ENCODE results near the gene CD177. TPM values are rescaled to one million over a fixed set of nuclear protein-coding genes. Genes with fewer than 3 reads are reported as not detected.

The CD177 gene
- total RNA-seq, 1 experiment from 2014 or later = not detected

DNA sequence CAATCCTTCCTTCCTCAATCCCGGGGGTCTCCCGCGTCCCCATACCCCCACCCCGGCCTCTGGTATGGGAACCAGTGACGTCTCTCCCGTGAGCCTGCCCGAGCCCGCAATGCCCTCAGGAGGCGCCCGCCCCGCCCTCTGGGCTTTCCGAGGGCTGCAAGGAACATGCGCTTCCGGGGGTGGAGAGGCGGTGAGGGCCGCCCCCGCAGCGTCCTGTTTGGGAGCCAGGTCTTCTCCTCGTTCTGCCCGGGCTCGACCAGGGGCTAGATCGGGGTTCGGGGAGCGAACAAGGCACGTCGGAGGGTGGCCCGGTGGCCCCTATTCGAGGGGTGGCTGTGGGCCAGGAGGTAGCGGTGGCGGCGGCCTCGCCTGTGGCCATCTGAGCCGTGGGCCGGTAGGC lies 54.6 kb downstream of the CD177 start:
- intact Hi-C loops (cut with micrococcal nuclease) = no loop called here
- Histone ChIP-seq H2AFZ (ENCODE audit: low read depth, low read length, poor library complexity, severe bottlenecking) (no peak overlapping the region), H3K36me3 (ENCODE audit: control insufficient read depth in 1 of 2, insufficient read depth in 2 of 2, low read length in 2 of 2) (no peaks in the 10 kb centered on the region), H3K27ac (ENCODE audit: low read depth, low read length) (no peak overlapping the region), H3K9ac (ENCODE audit: low read length) (no peak overlapping the region), H3K4me3 (replicated peaks in 1 of 2; ENCODE audit: low read depth in 1 of 2, low read length in 2 of 2) (no peak overlapping the region), H4K20me1 (ENCODE audit: insufficient read depth) (no peaks in the 10 kb centered on the region), H3K4me2 (ENCODE audit: low read length) (no peak overlapping the region), H3K4me1 (ENCODE audit: control insufficient read depth in 1 of 2, insufficient read depth in 2 of 2, low read length in 2 of 2) (no peaks in the 10 kb centered on the region), H3K27me3 (ENCODE audit: insufficient read depth, low read length) (no peaks in the 10 kb centered on the region), H3K9me3 (ENCODE audit: control insufficient read depth in 1 of 2, insufficient read depth in 1 of 2, low read depth in 1 of 2, low read length in 2 of 2) (no peaks in the 10 kb centered on the region), H3K79me2 (ENCODE audit: insufficient read depth, low read length) (no peaks in the 10 kb centered on the region), H3K9me2 (ENCODE audit: insufficient read depth) (no peaks in the 10 kb centered on the region)
- ChIA-PET CTCF (no interaction called here), POLR2A (no interaction called here), RAD21 (ENCODE audit: low non-redundant PET in 1 of 2, low total read pairs in 2 of 2, uncharacterized antibody in 2 of 2, unreplicated experiment in 2 of 2) (no interaction called here)
- no TSS peak for BruUV-seq (replicated peaks)
- DNase-seq (ENCODE audit: low read depth, low spot score) = no peak
- no peak for ATAC-seq
- TF ChIP-seq YY1 (IDR thresholded peaks at IDR 0.05; ENCODE audit: extremely low read depth, insufficient replicate concordance, low read depth, low read length) (no peak), EZH2 (IDR thresholded peaks at IDR 0.05) (no peak), EGR1 (IDR thresholded peaks at IDR 0.05; ENCODE audit: low read depth) (no peak), TCF7L2 (IDR thresholded peaks at IDR 0.05; ENCODE audit: borderline replicate concordance, extremely low read depth, insufficient read depth, insufficient read length) (no peak), FOSL1 (IDR thresholded peaks at IDR 0.05; ENCODE audit: low read depth) (no peak), ELF1 (IDR thresholded peaks at IDR 0.05; ENCODE audit: borderline replicate concordance, low read depth) (no peak), ZFX (IDR thresholded peaks at IDR 0.05) (no peak), SRF (IDR thresholded peaks at IDR 0.05; ENCODE audit: low read depth) (no peak), CBX3 (IDR thresholded peaks at IDR 0.05; ENCODE audit: low read depth) (no peak), POLR2AphosphoS5 (IDR thresholded peaks at IDR 0.05; ENCODE audit: low read depth, low read length) (no peak), ZNF274 (IDR thresholded peaks at IDR 0.05; ENCODE audit: low read depth, low read length) (no peak), RAD21 (IDR thresholded peaks at IDR 0.05; ENCODE audit: low read depth) (no peak)
- TF ChIP-seq, protein P1, sequence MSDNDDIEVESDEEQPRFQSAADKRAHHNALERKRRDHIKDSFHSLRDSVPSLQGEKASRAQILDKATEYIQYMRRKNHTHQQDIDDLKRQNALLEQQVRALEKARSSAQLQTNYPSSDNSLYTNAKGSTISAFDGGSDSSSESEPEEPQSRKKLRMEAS (IDR thresholded peaks at IDR 0.05) = no peak
- TF ChIP-seq, protein P2, sequence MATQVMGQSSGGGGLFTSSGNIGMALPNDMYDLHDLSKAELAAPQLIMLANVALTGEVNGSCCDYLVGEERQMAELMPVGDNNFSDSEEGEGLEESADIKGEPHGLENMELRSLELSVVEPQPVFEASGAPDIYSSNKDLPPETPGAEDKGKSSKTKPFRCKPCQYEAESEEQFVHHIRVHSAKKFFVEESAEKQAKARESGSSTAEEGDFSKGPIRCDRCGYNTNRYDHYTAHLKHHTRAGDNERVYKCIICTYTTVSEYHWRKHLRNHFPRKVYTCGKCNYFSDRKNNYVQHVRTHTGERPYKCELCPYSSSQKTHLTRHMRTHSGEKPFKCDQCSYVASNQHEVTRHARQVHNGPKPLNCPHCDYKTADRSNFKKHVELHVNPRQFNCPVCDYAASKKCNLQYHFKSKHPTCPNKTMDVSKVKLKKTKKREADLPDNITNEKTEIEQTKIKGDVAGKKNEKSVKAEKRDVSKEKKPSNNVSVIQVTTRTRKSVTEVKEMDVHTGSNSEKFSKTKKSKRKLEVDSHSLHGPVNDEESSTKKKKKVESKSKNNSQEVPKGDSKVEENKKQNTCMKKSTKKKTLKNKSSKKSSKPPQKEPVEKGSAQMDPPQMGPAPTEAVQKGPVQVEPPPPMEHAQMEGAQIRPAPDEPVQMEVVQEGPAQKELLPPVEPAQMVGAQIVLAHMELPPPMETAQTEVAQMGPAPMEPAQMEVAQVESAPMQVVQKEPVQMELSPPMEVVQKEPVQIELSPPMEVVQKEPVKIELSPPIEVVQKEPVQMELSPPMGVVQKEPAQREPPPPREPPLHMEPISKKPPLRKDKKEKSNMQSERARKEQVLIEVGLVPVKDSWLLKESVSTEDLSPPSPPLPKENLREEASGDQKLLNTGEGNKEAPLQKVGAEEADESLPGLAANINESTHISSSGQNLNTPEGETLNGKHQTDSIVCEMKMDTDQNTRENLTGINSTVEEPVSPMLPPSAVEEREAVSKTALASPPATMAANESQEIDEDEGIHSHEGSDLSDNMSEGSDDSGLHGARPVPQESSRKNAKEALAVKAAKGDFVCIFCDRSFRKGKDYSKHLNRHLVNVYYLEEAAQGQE (IDR thresholded peaks at IDR 0.05; ENCODE audit: low read depth) = no peak
- TF ChIP-seq, protein P3, sequence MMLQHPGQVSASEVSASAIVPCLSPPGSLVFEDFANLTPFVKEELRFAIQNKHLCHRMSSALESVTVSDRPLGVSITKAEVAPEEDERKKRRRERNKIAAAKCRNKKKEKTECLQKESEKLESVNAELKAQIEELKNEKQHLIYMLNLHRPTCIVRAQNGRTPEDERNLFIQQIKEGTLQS (IDR thresholded peaks at IDR 0.05) = no peak
- TF ChIP-seq, protein P4, sequence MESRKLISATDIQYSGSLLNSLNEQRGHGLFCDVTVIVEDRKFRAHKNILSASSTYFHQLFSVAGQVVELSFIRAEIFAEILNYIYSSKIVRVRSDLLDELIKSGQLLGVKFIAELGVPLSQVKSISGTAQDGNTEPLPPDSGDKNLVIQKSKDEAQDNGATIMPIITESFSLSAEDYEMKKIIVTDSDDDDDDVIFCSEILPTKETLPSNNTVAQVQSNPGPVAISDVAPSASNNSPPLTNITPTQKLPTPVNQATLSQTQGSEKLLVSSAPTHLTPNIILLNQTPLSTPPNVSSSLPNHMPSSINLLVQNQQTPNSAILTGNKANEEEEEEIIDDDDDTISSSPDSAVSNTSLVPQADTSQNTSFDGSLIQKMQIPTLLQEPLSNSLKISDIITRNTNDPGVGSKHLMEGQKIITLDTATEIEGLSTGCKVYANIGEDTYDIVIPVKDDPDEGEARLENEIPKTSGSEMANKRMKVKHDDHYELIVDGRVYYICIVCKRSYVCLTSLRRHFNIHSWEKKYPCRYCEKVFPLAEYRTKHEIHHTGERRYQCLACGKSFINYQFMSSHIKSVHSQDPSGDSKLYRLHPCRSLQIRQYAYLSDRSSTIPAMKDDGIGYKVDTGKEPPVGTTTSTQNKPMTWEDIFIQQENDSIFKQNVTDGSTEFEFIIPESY (IDR thresholded peaks at IDR 0.05; ENCODE audit: extremely low read depth, insufficient replicate concordance, low read length) = no peak
- TF ChIP-seq, protein P5, sequence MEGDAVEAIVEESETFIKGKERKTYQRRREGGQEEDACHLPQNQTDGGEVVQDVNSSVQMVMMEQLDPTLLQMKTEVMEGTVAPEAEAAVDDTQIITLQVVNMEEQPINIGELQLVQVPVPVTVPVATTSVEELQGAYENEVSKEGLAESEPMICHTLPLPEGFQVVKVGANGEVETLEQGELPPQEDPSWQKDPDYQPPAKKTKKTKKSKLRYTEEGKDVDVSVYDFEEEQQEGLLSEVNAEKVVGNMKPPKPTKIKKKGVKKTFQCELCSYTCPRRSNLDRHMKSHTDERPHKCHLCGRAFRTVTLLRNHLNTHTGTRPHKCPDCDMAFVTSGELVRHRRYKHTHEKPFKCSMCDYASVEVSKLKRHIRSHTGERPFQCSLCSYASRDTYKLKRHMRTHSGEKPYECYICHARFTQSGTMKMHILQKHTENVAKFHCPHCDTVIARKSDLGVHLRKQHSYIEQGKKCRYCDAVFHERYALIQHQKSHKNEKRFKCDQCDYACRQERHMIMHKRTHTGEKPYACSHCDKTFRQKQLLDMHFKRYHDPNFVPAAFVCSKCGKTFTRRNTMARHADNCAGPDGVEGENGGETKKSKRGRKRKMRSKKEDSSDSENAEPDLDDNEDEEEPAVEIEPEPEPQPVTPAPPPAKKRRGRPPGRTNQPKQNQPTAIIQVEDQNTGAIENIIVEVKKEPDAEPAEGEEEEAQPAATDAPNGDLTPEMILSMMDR (IDR thresholded peaks at IDR 0.05 in 2 of 3, conservative IDR thresholded peaks at IDR 0.05 in 1 of 3; ENCODE audit: borderline replicate concordance in 1 of 3, insufficient read depth in 1 of 3, low read depth in 2 of 3, low read length in 2 of 3) = no peak
